Measurements from ENCODE around the gene SH2D1B. TPM values are rescaled to one million over a fixed set of nuclear protein-coding genes. Genes with fewer than 3 reads are reported as not detected.

The SH2D1B gene
- total and polyA plus RNA-seq, 9 of the 15 experiments (the other 6 are each of a cell fraction or from before 2014, with no cell fraction given), result 5.6 to 19.6 (median 9.7) TPM

DNA sequence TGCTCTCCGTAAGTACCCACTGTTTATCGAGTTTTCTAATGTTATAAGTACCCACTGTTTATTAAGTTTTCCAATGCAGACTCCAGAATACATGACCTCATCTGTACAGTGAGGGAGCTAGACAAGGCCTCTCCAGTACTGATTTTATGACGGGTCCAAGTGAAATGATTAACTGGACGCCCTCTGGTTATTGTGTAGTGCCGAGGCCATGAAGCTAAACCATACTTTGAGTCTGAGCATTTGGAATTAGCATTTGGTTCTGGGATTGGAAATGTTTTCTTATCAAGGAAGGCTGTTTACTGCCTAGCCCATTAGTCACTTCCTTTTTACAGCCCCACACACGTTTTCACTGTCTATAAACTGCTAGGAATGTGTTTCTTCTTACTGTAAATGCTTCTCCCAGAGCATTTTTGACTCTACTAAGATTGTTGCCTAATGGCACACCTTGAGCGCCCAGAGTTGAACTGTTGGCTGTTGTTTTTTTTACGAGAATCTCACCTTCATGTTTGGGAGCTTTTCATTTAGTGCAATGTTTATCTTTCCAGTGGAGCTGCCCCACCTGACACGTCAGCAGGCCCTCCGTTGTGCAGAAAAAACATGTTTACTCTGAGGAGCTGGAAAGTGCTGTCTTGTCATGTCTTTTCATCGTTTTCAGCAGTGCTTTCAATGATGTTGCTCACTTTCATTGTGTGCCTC, 62.2 kb downstream of the SH2D1B start (continued):
- TF ChIP-seq CREM (IDR thresholded peaks at IDR 0.05; ENCODE audit: low read depth), result peak; percentile 70
- TF ChIP-seq, protein P1, sequence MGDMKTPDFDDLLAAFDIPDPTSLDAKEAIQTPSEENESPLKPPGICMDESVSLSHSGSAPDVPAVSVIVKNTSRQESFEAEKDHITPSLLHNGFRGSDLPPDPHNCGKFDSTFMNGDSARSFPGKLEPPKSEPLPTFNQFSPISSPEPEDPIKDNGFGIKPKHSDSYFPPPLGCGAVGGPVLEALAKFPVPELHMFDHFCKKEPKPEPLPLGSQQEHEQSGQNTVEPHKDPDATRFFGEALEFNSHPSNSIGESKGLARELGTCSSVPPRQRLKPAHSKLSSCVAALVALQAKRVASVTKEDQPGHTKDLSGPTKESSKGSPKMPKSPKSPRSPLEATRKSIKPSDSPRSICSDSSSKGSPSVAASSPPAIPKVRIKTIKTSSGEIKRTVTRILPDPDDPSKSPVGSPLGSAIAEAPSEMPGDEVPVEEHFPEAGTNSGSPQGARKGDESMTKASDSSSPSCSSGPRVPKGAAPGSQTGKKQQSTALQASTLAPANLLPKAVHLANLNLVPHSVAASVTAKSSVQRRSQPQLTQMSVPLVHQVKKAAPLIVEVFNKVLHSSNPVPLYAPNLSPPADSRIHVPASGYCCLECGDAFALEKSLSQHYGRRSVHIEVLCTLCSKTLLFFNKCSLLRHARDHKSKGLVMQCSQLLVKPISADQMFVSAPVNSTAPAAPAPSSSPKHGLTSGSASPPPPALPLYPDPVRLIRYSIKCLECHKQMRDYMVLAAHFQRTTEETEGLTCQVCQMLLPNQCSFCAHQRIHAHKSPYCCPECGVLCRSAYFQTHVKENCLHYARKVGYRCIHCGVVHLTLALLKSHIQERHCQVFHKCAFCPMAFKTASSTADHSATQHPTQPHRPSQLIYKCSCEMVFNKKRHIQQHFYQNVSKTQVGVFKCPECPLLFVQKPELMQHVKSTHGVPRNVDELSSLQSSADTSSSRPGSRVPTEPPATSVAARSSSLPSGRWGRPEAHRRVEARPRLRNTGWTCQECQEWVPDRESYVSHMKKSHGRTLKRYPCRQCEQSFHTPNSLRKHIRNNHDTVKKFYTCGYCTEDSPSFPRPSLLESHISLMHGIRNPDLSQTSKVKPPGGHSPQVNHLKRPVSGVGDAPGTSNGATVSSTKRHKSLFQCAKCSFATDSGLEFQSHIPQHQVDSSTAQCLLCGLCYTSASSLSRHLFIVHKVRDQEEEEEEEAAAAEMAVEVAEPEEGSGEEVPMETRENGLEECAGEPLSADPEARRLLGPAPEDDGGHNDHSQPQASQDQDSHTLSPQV (IDR thresholded peaks at IDR 0.05), result peak; percentile 64
- no peak for TF ChIP-seq GATA2 (CRISPR knock-in tag; IDR thresholded peaks at IDR 0.05)
- TF ChIP-seq, protein P2, sequence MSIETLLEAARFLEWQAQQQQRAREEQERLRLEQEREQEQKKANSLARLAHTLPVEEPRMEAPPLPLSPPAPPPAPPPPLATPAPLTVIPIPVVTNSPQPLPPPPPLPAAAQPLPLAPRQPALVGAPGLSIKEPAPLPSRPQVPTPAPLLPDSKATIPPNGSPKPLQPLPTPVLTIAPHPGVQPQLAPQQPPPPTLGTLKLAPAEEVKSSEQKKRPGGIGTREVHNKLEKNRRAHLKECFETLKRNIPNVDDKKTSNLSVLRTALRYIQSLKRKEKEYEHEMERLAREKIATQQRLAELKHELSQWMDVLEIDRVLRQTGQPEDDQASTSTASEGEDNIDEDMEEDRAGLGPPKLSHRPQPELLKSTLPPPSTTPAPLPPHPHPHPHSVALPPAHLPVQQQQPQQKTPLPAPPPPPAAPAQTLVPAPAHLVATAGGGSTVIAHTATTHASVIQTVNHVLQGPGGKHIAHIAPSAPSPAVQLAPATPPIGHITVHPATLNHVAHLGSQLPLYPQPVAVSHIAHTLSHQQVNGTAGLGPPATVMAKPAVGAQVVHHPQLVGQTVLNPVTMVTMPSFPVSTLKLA (conservative IDR thresholded peaks at IDR 0.05), result peak in 1 of 2 experiments; percentile 33; a peak in 1 of 4 replicates
- TF ChIP-seq ZNF766 (CRISPR knock-in tag; conservative IDR thresholded peaks at IDR 0.05), result no peak
- TF ChIP-seq KLF6 (CRISPR knock-in tag; IDR thresholded peaks at IDR 0.05; ENCODE audit: borderline replicate concordance), result no peak
- TF ChIP-seq PYGO2 (tag; IDR thresholded peaks at IDR 0.05), result no peak
- TF ChIP-seq MECOM (CRISPR knock-in tag; IDR thresholded peaks at IDR 0.05), result 0 out of 2 replicates have a peak, but pooled peaks have one; percentile 20
- TF ChIP-seq CHD4 (IDR thresholded peaks at IDR 0.05; ENCODE audit: insufficient read depth, insufficient replicate concordance, low read depth, low read length, poor library complexity, severe bottlenecking), result no peak
- TF ChIP-seq FOXK2 (conservative IDR thresholded peaks at IDR 0.05 in 1 of 2, IDR thresholded peaks at IDR 0.05 in 1 of 2; ENCODE audit: low read depth in 2 of 2), result peak; percentile 46 to 59; a peak in 2 of 4 replicates
- no peak for TF ChIP-seq POU5F1 (IDR thresholded peaks at IDR 0.05; ENCODE audit: borderline replicate concordance, low read depth, low read length, partially characterized antibody)
- TF ChIP-seq CREB1 (IDR thresholded peaks at IDR 0.05), result 0 out of 2 replicates have a peak, but pooled peaks have one; percentile 29
- TF ChIP-seq CREB1 (CRISPR knock-in tag; IDR thresholded peaks at IDR 0.05), result no peak
- no peak for TF ChIP-seq ZNF431 (CRISPR knock-in tag; IDR thresholded peaks at IDR 0.05)
- 0 out of 2 replicates have a peak, but pooled peaks have one; percentile 24 for TF ChIP-seq L3MBTL2 (IDR thresholded peaks at IDR 0.05)
- TF ChIP-seq ETV1 (tag; conservative IDR thresholded peaks at IDR 0.05; ENCODE audit: low read depth), result 0 out of 2 replicates have a peak, but pooled peaks have one; percentile 13
- TF ChIP-seq NFRKB (IDR thresholded peaks at IDR 0.05; ENCODE audit: low read depth), result 0 out of 2 replicates have a peak, but pooled peaks have one; percentile 48
- TF ChIP-seq ETV5 (CRISPR knock-in tag; IDR thresholded peaks at IDR 0.05; ENCODE audit: low read depth), result peak; percentile 81
- peak; percentile 63 for TF ChIP-seq DPF2 (IDR thresholded peaks at IDR 0.05)
- TF ChIP-seq, protein P3, sequence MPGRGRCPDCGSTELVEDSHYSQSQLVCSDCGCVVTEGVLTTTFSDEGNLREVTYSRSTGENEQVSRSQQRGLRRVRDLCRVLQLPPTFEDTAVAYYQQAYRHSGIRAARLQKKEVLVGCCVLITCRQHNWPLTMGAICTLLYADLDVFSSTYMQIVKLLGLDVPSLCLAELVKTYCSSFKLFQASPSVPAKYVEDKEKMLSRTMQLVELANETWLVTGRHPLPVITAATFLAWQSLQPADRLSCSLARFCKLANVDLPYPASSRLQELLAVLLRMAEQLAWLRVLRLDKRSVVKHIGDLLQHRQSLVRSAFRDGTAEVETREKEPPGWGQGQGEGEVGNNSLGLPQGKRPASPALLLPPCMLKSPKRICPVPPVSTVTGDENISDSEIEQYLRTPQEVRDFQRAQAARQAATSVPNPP (IDR thresholded peaks at IDR 0.05; ENCODE audit: borderline replicate concordance, insufficient read depth, insufficient read length), result no peak
- TF ChIP-seq MCM3 (IDR thresholded peaks at IDR 0.05), result no peak
- TF ChIP-seq SMARCE1 (IDR thresholded peaks at IDR 0.05), result peak; percentile 63
- no peak for TF ChIP-seq ZBTB8A (IDR thresholded peaks at IDR 0.05; ENCODE audit: partially characterized antibody)
